Retinal pigment epithelial cell (primary cell): ENCODE data around the gene IFIT2.

ENCODE experiments used
- DNase-seq: peaks from one replicate; pipeline ENCODE4 v3.0.0-alpha.2; 2010; ENCODE audit warnings: low read depth
- H3K4me3 ChIP-seq: 2 replicates; pipeline ENCODE4 v1.5.1; 2011; ENCODE audit warnings: mild to moderate bottlenecking, low read length, control low read depth, moderate library complexity
- TF ChIP-seq, protein P1 (sequence below): conservative IDR thresholded peaks from 2 replicates; pipeline ENCODE4 v1.5.1; 2011; ENCODE audit warnings: low read depth, low read length, control low read depth, inconsistent platforms

Gene IFIT2

DNA sequence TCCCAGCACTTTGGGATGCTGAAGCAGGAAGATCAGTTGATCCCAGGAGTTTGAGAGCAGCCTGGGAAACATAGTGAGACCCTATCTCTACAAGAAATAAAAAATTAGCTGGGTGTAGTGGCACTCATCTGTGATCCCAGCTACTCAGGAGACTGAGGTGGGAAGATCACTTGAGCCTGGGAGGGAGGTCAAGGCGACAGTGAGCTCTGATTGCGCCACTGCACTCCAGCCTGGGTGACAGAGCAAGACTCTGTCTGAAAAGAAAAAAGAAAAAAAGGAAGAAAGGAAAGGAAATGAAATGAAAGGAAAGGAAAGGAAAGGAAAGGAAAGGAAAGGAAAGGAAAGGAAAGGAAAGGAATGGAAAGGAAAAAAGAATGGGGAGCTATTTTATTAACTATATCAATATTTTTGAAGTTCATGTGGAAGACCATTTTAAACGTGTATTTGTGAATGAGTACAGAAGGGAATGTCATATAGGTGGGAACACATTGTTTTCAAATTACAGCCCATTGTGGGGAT lies 7.1 kb upstream of the IFIT2 start:
- TF ChIP-seq, protein P1, sequence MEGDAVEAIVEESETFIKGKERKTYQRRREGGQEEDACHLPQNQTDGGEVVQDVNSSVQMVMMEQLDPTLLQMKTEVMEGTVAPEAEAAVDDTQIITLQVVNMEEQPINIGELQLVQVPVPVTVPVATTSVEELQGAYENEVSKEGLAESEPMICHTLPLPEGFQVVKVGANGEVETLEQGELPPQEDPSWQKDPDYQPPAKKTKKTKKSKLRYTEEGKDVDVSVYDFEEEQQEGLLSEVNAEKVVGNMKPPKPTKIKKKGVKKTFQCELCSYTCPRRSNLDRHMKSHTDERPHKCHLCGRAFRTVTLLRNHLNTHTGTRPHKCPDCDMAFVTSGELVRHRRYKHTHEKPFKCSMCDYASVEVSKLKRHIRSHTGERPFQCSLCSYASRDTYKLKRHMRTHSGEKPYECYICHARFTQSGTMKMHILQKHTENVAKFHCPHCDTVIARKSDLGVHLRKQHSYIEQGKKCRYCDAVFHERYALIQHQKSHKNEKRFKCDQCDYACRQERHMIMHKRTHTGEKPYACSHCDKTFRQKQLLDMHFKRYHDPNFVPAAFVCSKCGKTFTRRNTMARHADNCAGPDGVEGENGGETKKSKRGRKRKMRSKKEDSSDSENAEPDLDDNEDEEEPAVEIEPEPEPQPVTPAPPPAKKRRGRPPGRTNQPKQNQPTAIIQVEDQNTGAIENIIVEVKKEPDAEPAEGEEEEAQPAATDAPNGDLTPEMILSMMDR: no peak
- H3K4me3 ChIP-seq: no peak overlapping the region

DNA sequence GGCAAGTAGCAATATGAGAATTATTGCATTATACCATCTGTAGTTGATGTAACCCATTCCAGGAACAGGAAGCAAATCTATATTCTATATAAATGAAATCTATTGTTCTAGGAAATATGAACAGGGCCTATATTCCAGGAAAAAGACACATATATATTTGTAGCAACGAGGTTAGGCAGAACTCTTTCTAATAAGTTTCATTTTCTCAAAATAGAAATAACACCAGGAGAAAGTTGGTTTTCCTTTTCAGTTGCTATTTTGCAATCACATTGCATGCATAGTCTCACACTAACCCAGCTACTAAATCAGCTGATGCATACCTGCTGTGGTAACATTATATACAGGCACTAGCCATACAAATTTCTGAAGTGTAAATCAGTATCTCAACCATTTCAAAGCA lies 6.2 kb upstream of the IFIT2 start:
- TF ChIP-seq, protein P1: no peak
- no peak overlapping the region for H3K4me3 ChIP-seq
- no peak for DNase-seq

More for the DNA sequence above, 7.1 kb upstream of the IFIT2 start:
- no peak for DNase-seq

DNA sequence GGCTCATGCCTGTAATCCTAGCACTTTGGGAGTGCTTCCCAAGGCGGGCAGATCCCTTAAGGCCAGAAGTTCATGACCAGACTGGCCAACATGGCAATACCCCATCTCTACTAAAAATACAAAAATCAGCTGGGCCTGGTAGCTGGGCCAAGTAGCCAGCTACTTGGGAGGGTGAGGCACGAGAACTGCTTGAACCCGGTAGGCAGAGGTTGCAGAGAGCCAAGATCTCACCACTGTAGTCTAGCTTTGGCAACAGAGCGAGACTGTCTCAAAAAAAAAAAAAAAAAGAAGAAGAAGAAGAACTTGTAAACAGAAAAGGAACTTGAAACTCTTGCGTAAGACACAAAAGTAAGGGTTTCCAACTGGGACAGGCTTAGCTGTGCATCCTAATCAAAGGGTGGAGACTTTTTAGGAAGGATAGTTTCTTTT lies 5.6 kb upstream of the IFIT2 start:
- H3K4me3 ChIP-seq: no peak overlapping the region
- TF ChIP-seq, protein P1: no peak
- no peak for DNase-seq

DNA sequence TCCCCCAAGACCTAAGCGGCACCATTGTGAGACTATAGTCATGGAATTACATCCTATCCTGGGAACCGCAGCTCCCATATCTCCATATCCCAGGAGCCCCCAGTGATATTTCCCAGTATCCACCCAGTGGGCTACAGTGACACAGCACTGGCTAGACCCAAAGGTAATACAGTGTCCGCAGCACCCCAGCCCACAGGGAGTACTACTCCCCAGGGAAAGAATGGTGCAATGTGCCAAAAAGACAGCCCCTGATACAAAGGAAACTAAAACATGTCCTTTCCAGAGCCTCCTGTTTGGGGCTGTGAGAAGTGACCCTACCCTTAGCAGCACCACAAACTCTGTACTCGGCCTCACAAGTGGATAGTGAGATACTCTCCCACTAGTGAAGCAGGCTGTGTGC lies 4.5 kb upstream of the IFIT2 start:
- H3K4me3 ChIP-seq: no peak overlapping the region
- TF ChIP-seq, protein P1: no peak
- no peak for DNase-seq

DNA sequence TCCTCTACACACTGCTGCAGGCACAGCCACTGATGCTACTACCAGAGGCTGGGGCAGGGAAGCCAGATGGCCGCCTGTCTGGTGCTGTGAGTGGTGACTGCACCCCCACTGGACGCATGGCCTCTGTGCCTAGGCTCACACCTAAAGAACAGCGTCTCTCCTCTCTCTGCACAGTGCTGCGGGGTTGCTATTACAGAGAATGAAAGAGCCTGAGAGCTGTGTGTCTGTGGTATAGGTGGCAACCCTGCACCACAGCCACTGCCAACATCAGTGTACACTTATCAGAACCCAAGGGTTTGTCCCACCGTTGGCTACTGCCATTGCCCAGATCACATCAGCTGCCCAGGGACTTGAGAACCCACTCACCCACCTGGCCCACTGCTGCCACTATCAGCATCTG lies 4.1 kb upstream of the IFIT2 start:
- DNase-seq: no peak
- TF ChIP-seq, protein P1: no peak
- H3K4me3 ChIP-seq: no peak overlapping the region

DNA sequence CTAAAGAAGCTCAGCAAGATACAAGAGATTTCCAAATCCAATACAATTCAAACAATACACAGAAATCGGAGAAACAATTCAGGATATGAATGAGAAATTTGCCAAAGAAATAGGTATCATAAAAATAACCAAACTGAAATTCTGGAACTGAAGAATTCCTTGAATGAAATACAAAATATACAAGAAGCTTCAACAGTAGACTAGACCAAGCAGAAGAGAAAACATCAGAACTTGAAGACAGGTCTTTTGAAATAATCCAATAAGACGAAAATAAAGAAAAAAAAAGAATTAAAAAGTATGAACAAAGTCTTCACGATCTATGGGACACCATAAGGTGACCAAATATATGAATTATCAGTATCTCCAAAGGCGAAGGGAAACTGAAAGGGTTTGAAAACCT lies 2.8 kb upstream of the IFIT2 start:
- H3K4me3 ChIP-seq: no peak overlapping the region
- DNase-seq: no peak
- TF ChIP-seq, protein P1: no peak

DNA sequence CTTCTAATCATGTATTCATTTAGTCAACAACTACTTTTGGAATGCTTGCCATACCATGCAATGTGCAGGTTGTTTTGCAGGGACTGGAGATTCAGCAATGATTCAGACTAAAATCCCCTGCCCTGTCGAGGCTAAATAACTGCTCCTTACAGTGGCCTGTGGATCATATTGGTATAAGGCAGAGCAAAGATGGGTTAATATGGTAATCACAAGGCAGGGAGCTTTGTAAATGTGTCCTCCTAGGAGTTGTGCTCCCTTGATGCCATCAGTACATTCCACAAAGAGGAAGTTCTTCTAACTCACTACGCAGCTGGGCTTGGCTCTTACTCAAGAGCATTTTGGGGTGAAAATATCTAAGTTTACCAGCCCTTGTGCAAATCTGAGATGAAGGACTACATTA lies 614 bp upstream of the IFIT2 start:
- DNase-seq: no peak
- TF ChIP-seq, protein P1: no peak
- no peak overlapping the region for H3K4me3 ChIP-seq
